ENCODE results near the gene ITGA11.

Gene ITGA11

GRCh38 chr15:68436680-68437079 is 4.7 kb upstream of the ITGA11 start:
- no peak for ATAC-seq
- TF ChIP-seq GLIS3 (CRISPR knock-in tag; IDR thresholded peaks at IDR 0.05) (no peak), ESRRG (CRISPR knock-in tag; IDR thresholded peaks at IDR 0.05) (no peak), ZNF565 (CRISPR knock-in tag; conservative IDR thresholded peaks at IDR 0.05; ENCODE audit: low read depth) (no peak), SNAI2 (CRISPR knock-in tag; IDR thresholded peaks at IDR 0.05) (no peak), BACH2 (CRISPR knock-in tag; IDR thresholded peaks at IDR 0.05; ENCODE audit: borderline replicate concordance) (no peak), CSDC2 (CRISPR knock-in tag; IDR thresholded peaks at IDR 0.05) (no peak), TOX (CRISPR knock-in tag; IDR thresholded peaks at IDR 0.05; ENCODE audit: borderline replicate concordance) (no peak), TCF4 (CRISPR knock-in tag; IDR thresholded peaks at IDR 0.05; ENCODE audit: borderline replicate concordance) (no peak), TSHZ2 (CRISPR knock-in tag; IDR thresholded peaks at IDR 0.05) (no peak), ZNF8 (CRISPR knock-in tag; IDR thresholded peaks at IDR 0.05) (no peak), ZFP30 (CRISPR knock-in tag; IDR thresholded peaks at IDR 0.05) (no peak), OSR1 (CRISPR knock-in tag; IDR thresholded peaks at IDR 0.05) (no peak), ISL1 (CRISPR knock-in tag; IDR thresholded peaks at IDR 0.05) (no peak), ARNTL (CRISPR knock-in tag; IDR thresholded peaks at IDR 0.05; ENCODE audit: borderline replicate concordance, low read depth) (no peak), CREB5 (CRISPR knock-in tag; IDR thresholded peaks at IDR 0.05; ENCODE audit: low read depth) (no peak)
- TF ChIP-seq, protein P1, sequence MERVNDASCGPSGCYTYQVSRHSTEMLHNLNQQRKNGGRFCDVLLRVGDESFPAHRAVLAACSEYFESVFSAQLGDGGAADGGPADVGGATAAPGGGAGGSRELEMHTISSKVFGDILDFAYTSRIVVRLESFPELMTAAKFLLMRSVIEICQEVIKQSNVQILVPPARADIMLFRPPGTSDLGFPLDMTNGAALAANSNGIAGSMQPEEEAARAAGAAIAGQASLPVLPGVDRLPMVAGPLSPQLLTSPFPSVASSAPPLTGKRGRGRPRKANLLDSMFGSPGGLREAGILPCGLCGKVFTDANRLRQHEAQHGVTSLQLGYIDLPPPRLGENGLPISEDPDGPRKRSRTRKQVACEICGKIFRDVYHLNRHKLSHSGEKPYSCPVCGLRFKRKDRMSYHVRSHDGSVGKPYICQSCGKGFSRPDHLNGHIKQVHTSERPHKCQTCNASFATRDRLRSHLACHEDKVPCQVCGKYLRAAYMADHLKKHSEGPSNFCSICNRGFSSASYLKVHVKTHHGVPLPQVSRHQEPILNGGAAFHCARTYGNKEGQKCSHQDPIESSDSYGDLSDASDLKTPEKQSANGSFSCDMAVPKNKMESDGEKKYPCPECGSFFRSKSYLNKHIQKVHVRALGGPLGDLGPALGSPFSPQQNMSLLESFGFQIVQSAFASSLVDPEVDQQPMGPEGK (CRISPR knock-in tag; IDR thresholded peaks at IDR 0.05; ENCODE audit: borderline replicate concordance): no peak
- TF ChIP-seq, protein P2, sequence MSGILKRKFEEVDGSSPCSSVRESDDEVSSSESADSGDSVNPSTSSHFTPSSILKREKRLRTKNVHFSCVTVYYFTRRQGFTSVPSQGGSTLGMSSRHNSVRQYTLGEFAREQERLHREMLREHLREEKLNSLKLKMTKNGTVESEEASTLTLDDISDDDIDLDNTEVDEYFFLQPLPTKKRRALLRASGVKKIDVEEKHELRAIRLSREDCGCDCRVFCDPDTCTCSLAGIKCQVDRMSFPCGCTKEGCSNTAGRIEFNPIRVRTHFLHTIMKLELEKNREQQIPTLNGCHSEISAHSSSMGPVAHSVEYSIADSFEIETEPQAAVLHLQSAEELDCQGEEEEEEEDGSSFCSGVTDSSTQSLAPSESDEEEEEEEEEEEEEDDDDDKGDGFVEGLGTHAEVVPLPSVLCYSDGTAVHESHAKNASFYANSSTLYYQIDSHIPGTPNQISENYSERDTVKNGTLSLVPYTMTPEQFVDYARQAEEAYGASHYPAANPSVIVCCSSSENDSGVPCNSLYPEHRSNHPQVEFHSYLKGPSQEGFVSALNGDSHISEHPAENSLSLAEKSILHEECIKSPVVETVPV (CRISPR knock-in tag; IDR thresholded peaks at IDR 0.05): no peak
- TF ChIP-seq, protein P3, sequence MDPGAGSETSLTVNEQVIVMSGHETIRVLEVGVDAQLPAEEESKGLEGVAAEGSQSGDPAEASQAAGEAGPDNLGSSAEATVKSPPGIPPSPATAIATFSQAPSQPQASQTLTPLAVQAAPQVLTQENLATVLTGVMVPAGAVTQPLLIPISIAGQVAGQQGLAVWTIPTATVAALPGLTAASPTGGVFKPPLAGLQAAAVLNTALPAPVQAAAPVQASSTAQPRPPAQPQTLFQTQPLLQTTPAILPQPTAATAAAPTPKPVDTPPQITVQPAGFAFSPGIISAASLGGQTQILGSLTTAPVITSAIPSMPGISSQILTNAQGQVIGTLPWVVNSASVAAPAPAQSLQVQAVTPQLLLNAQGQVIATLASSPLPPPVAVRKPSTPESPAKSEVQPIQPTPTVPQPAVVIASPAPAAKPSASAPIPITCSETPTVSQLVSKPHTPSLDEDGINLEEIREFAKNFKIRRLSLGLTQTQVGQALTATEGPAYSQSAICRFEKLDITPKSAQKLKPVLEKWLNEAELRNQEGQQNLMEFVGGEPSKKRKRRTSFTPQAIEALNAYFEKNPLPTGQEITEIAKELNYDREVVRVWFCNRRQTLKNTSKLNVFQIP (CRISPR knock-in tag; IDR thresholded peaks at IDR 0.05; ENCODE audit: borderline replicate concordance, low read depth): no peak

DNA sequence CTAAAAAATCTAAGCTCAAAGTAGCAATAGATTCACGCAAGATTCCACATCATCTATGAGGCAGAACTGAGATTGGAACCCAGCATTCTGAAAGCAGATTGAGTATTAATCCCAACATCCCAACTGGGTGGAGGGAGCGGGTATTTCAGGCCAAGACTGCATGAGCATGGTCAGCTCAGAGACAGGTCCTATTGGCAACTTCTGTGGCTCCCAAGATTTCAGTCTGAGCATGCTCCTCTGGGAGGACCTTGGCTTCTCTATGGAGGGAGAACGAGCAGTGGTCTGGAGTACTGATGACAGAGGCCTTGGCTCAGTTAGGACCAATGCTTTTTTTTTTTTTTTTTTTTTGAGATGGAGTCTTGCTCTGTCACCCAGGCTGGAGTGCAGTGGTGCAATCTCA is 4.0 kb upstream of the ITGA11 start:
- no peak for ATAC-seq
- no peak for TF ChIP-seq GLIS3 (CRISPR knock-in tag; IDR thresholded peaks at IDR 0.05)
- no peak for TF ChIP-seq ZNF8 (CRISPR knock-in tag; IDR thresholded peaks at IDR 0.05)
- TF ChIP-seq, protein P2 (CRISPR knock-in tag; IDR thresholded peaks at IDR 0.05): no peak
- TF ChIP-seq ESRRG (CRISPR knock-in tag; IDR thresholded peaks at IDR 0.05): no peak
- TF ChIP-seq RARB (CRISPR knock-in tag; IDR thresholded peaks at IDR 0.05): no peak
- TF ChIP-seq TOX (CRISPR knock-in tag; IDR thresholded peaks at IDR 0.05; ENCODE audit: borderline replicate concordance): no peak
- no peak for TF ChIP-seq TCF4 (CRISPR knock-in tag; IDR thresholded peaks at IDR 0.05; ENCODE audit: borderline replicate concordance)
- no peak for TF ChIP-seq OSR1 (CRISPR knock-in tag; IDR thresholded peaks at IDR 0.05)
- no peak for TF ChIP-seq CREB5 (CRISPR knock-in tag; IDR thresholded peaks at IDR 0.05; ENCODE audit: low read depth)
- TF ChIP-seq BACH2 (CRISPR knock-in tag; IDR thresholded peaks at IDR 0.05; ENCODE audit: borderline replicate concordance): no peak
- no peak for TF ChIP-seq ARNTL (CRISPR knock-in tag; IDR thresholded peaks at IDR 0.05; ENCODE audit: borderline replicate concordance, low read depth)
- no peak for TF ChIP-seq CSDC2 (CRISPR knock-in tag; IDR thresholded peaks at IDR 0.05)
- TF ChIP-seq ZC3H10 (CRISPR knock-in tag; IDR thresholded peaks at IDR 0.05): no peak

Data from SK-N-SH treated with all-trans-retinoic acid at 6 μM for 48 hours (cell line).